GM18868 (cell line): ENCODE measurements around the gene KYNU.
"Not testable (repeated sequence)": the region's sequence is repeated elsewhere in the genome, so short reads cannot be mapped to it uniquely, and the experiment has no call there.

Experiments used
- ATAC-seq: cut with Tn5 transposase; IDR thresholded peaks from one replicate; pipeline ENCODE4 v1.9.1; 2021; ENCODE audit warnings: mild to moderate bottlenecking, moderate library complexity; ENCODE audit not compliant: unreplicated experiment

The KYNU gene

GRCh38 chr2:142997231-142997630, 119.8 kb downstream of the KYNU start:
- ATAC-seq: no peak

- ATAC-seq: no peak
Observed at GRCh38 chr2:143000599-143000998, 123.1 kb downstream of the KYNU start.

- ATAC-seq: no peak
Observed at GRCh38 chr2:143001501-143001900, 124.0 kb downstream of the KYNU start.

GRCh38 chr2:143015656-143016055, 138.2 kb downstream of the KYNU start:
- ATAC-seq: no peak

- ATAC-seq: no peak
Observed at GRCh38 chr2:143026411-143027054, 149.1 kb downstream of the KYNU start.

GRCh38 chr2:143029141-143029540, 151.7 kb downstream of the KYNU start:
- ATAC-seq: no peak

GRCh38 chr2:143030127-143030526, 152.7 kb downstream of the KYNU start:
- ATAC-seq: no peak

GRCh38 chr2:143034292-143035074, 157.0 kb downstream of the KYNU start:
- peak; percentile 92 for ATAC-seq

GRCh38 chr2:143051465-143051864, 174.0 kb downstream of the KYNU start:
- peak; percentile 64 for ATAC-seq

- ATAC-seq: not testable (repeated sequence)
Observed at GRCh38 chr2:143053437-143053836, 176.0 kb downstream of the KYNU start.

GRCh38 chr2:143056550-143056949, 179.1 kb downstream of the KYNU start:
- no peak for ATAC-seq

GRCh38 chr2:143058851-143059250, 181.4 kb downstream of the KYNU start:
- no peak for ATAC-seq

GRCh38 chr2:143063612-143064200, 186.2 kb downstream of the KYNU start:
- ATAC-seq: no peak

- no peak for ATAC-seq
Observed at GRCh38 chr2:143068094-143068493, 190.6 kb downstream of the KYNU start.

GRCh38 chr2:143068509-143068908, 191.0 kb downstream of the KYNU start:
- ATAC-seq: no peak

GRCh38 chr2:143070704-143071103, 193.2 kb downstream of the KYNU start:
- no peak for ATAC-seq

GRCh38 chr2:143071185-143071876, 193.9 kb downstream of the KYNU start:
- ATAC-seq: no peak

- not testable (repeated sequence) for ATAC-seq
Observed at GRCh38 chr2:143074913-143075312, 197.4 kb downstream of the KYNU start.

GRCh38 chr2:143075711-143076110, 198.2 kb downstream of the KYNU start:
- ATAC-seq: no peak

GRCh38 chr2:143078104-143078503, 200.6 kb downstream of the KYNU start:
- no peak for ATAC-seq

GRCh38 chr2:143081616-143082015, 204.2 kb downstream of the KYNU start:
- ATAC-seq: no peak
